HG02571 (cell line): ENCODE measurements around the gene MAPK8.

Experiments
- ATAC-seq: cut with Tn5 transposase; IDR thresholded peaks from one replicate; pipeline ENCODE4 v1.9.1; 2021; ENCODE audit warnings: mild to moderate bottlenecking, moderate library complexity; ENCODE audit not compliant: unreplicated experiment

MAPK8 gene

GRCh38 chr10:48377751-48378530 is 71.5 kb downstream of the MAPK8 start:
- ATAC-seq: no peak

GRCh38 chr10:48378675-48379074 is 72.2 kb downstream of the MAPK8 start:
- no peak for ATAC-seq

GRCh38 chr10:48381971-48382370 is 75.5 kb downstream of the MAPK8 start:
- ATAC-seq: no peak

GRCh38 chr10:48382982-48383381 is 76.5 kb downstream of the MAPK8 start:
- ATAC-seq: no peak

GRCh38 chr10:48383393-48383792 is 76.9 kb downstream of the MAPK8 start:
- ATAC-seq: no peak

GRCh38 chr10:48384699-48384982 is 78.2 kb downstream of the MAPK8 start:
- ATAC-seq: no peak

- ATAC-seq: no peak
These were observed 82.8 kb downstream of the MAPK8 start for GRCh38 chr10:48389272-48389671.

GRCh38 chr10:48389846-48390557 is 83.5 kb downstream of the MAPK8 start:
- ATAC-seq: no peak

- no peak for ATAC-seq
These were observed 84.0 kb downstream of the MAPK8 start for GRCh38 chr10:48390558-48390871.

- no peak for ATAC-seq
These were observed 84.7 kb downstream of the MAPK8 start for GRCh38 chr10:48390933-48391845.

GRCh38 chr10:48391994-48392393 is 85.5 kb downstream of the MAPK8 start:
- no peak for ATAC-seq

- ATAC-seq: no peak
These were observed 91.8 kb downstream of the MAPK8 start for GRCh38 chr10:48398261-48398660.

- ATAC-seq: no peak
These were observed 92.6 kb downstream of the MAPK8 start for GRCh38 chr10:48399056-48399541.

GRCh38 chr10:48399551-48399950 is 93.1 kb downstream of the MAPK8 start:
- ATAC-seq: no peak

- ATAC-seq: no peak
These were observed 93.8 kb downstream of the MAPK8 start for GRCh38 chr10:48400129-48400849.

GRCh38 chr10:48400850-48401220 is 94.4 kb downstream of the MAPK8 start:
- no peak for ATAC-seq

- ATAC-seq: no peak
These were observed 98.2 kb downstream of the MAPK8 start for GRCh38 chr10:48404646-48405045.

GRCh38 chr10:48406204-48406603 is 99.7 kb downstream of the MAPK8 start:
- no peak for ATAC-seq

GRCh38 chr10:48406658-48407057 is 100.2 kb downstream of the MAPK8 start:
- no peak for ATAC-seq

- no peak for ATAC-seq
These were observed 104.0 kb downstream of the MAPK8 start for GRCh38 chr10:48410503-48410902.

- no peak for ATAC-seq
These were observed 105.0 kb downstream of the MAPK8 start for GRCh38 chr10:48411510-48411909.
